WERI-Rb-1 (cell line): ENCODE measurements around the gene RPLP1.

Experiments used
- DNase-seq: peaks from one replicate; pipeline ENCODE4 v3.0.0-alpha.2; 2020
- H3K27ac ChIP-seq: fragments of 250-450 bp; sonication (Bioruptor Pico); 2 replicates; pipeline ENCODE4 v1.5.1; 2020; ENCODE audit warnings: mild to moderate bottlenecking, moderate library complexity
- H3K27me3 ChIP-seq: fragments of 250-450 bp; sonication (Bioruptor Pico); 2 replicates; pipeline ENCODE4 v1.5.1; 2021; ENCODE audit warnings: mild to moderate bottlenecking, low read depth, moderate library complexity; ENCODE audit not compliant: insufficient read depth, severe bottlenecking
- H3K36me3 ChIP-seq: fragments of 250-450 bp; sonication (Bioruptor Pico); 2 replicates; pipeline ENCODE4 v1.5.1; 2020; ENCODE audit warnings: mild to moderate bottlenecking, moderate library complexity
- H3K4me3 ChIP-seq: 2 replicates; pipeline ENCODE4 v1.5.1; 2011; ENCODE audit warnings: low read depth, mild to moderate bottlenecking, control low read depth, low read length
- H3K9me3 ChIP-seq: fragments of 250-450 bp; sonication (Bioruptor Pico); 2 replicates; pipeline ENCODE4 v1.5.1; 2021; ENCODE audit warnings: mild to moderate bottlenecking, moderate library complexity; ENCODE audit not compliant: severe bottlenecking
- CTCF ChIP-seq: IDR thresholded peaks from 2 replicates; pipeline ENCODE4 v1.5.1; 2011; ENCODE audit warnings: low read depth, mild to moderate bottlenecking, control low read depth, inconsistent platforms, low read length

The RPLP1 gene

GRCh38 chr15:69415381-69415780 is 37.2 kb upstream of the RPLP1 start:
- no peak overlapping the region for H3K27ac ChIP-seq
- TF ChIP-seq CTCF, result no peak

GRCh38 chr15:69417581-69417980 is 35.0 kb upstream of the RPLP1 start:
- DNase-seq, result no peak
- Histone ChIP-seq H3K4me3 (no peak overlapping the region), H3K36me3 (peaks cover 65% of the 10 kb centered on the region), H3K27me3 (no peaks in the 10 kb centered on the region), H3K9me3 (no peaks in the 10 kb centered on the region), H3K27ac (no peak overlapping the region)
- TF ChIP-seq CTCF, result no peak

More at GRCh38 chr15:69415381-69415780, 37.2 kb upstream of the RPLP1 start:
- Histone ChIP-seq H3K36me3 (peaks cover 43% of the 10 kb centered on the region), H3K27me3 (no peaks in the 10 kb centered on the region), H3K9me3 (no peaks in the 10 kb centered on the region), H3K4me3 (peak overlapping the region; percentile 95)
- no peak for DNase-seq

- Histone ChIP-seq H3K27ac (no peak overlapping the region), H3K27me3 (no peaks in the 10 kb centered on the region), H3K4me3 (no peak overlapping the region), H3K9me3 (no peaks in the 10 kb centered on the region), H3K36me3 (peaks cover 98% of the 10 kb centered on the region)
- DNase-seq, result no peak
- no peak for TF ChIP-seq CTCF
Measured at GRCh38 chr15:69421498-69421897, 31.1 kb upstream of the RPLP1 start.

GRCh38 chr15:69422336-69422895 is 30.2 kb upstream of the RPLP1 start:
- Histone ChIP-seq H3K27ac (no peak overlapping the region), H3K9me3 (no peaks in the 10 kb centered on the region), H3K36me3 (peaks cover 98% of the 10 kb centered on the region), H3K4me3 (no peak overlapping the region), H3K27me3 (no peaks in the 10 kb centered on the region)
- no peak for DNase-seq
- TF ChIP-seq CTCF, result no peak

- H3K9me3 ChIP-seq, result no peaks in the 10 kb centered on the region
- no peak overlapping the region for H3K4me3 ChIP-seq
- no peak for TF ChIP-seq CTCF
- no peak overlapping the region for H3K27ac ChIP-seq
- no peak for DNase-seq
- H3K36me3 ChIP-seq, result peaks cover 97% of the 10 kb centered on the region
- H3K27me3 ChIP-seq, result no peaks in the 10 kb centered on the region
Measured at GRCh38 chr15:69424001-69424400, 28.6 kb upstream of the RPLP1 start.
